Astrocyte (in vitro differentiated cells and primary cell): Measurements from ENCODE around the gene FYCO1.

Experiments used
- CTCF ChIP-seq: IDR thresholded peaks from 2 replicates; pipeline ENCODE4 v1.5.1; 2011; ENCODE audit warnings: low read depth, mild to moderate bottlenecking, inconsistent platforms, low read length, moderate library complexity; ENCODE audit not compliant: insufficient read depth
- EZH2 ChIP-seq: IDR thresholded peaks from 2 replicates; pipeline ENCODE4 v1.6.1; 2012; ENCODE audit warnings: mild to moderate bottlenecking, low read length, inconsistent platforms; ENCODE audit not compliant: insufficient read depth

GRCh38 chr3:45929042-45929679 lies 66.5 kb downstream of the FYCO1 start:
- TF ChIP-seq CTCF: peak; percentile 73
- no peak for TF ChIP-seq EZH2
